GM19467 (cell line): ENCODE measurements around the gene NTRK1.
"Not testable (repeated sequence)": the region's sequence is repeated elsewhere in the genome, so short reads cannot be mapped to it uniquely, and the experiment has no call there.

Experiments
- ATAC-seq: cut with Tn5 transposase; IDR thresholded peaks from one replicate; pipeline ENCODE4 v1.9.1; 2021; ENCODE audit warnings: mild to moderate bottlenecking, moderate library complexity; ENCODE audit not compliant: unreplicated experiment

NTRK1 gene

DNA sequence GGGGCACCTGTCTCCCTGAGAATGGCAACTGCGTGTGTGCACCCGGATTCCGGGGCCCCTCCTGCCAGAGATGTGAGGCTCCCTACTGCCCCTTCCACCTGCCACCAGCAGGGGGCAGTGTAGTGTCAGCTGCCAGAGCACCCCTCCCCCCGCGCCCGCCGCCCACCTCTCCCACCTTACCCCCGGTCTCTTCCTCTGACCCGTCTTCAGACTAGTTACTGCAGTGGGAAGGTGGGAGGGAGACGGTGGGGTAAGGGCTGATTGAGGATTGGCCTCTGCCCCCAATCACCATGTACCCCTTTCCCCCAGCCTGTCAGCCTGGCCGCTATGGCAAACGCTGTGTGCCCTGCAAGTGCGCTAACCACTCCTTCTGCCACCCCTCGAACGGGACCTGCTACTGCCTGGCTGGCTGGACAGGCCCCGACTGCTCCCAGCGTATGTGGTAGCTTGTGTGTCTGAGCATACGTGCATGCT is 49.7 kb downstream of the NTRK1 start:
- ATAC-seq: no peak

DNA sequence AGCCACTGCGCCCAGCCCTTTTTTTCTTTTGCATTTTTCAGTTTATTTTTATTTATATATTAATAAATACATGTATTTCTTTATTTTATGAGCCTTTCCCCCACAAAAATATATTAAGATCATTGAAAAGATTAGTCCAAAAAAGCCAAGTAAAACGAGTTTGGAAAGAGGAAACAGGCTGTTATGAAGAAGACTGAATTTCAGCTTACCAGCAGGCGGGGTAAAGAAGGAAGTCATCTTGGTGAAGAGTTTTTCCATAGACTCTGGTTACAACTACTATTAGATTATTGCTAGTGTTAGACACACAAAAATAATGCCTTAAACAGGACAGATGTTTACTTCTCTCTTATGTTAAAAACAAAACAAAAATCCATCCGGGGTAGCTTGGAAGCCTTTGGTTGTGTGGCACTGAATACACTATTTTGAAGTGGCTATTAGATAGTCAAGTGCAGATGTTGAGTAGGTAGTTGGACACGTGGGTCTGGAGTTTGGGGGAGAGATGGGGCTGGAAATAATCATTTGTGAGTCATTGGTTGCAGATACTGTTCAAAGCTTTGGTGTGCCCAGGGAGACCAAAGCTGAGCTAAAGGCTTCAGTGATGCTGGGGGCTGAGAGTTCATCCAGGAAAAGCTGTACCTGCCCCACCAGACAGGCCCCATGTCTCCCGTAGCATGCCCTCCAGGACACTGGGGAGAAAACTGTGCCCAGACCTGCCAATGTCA is 51.1 kb downstream of the NTRK1 start:
- no peak for ATAC-seq

DNA sequence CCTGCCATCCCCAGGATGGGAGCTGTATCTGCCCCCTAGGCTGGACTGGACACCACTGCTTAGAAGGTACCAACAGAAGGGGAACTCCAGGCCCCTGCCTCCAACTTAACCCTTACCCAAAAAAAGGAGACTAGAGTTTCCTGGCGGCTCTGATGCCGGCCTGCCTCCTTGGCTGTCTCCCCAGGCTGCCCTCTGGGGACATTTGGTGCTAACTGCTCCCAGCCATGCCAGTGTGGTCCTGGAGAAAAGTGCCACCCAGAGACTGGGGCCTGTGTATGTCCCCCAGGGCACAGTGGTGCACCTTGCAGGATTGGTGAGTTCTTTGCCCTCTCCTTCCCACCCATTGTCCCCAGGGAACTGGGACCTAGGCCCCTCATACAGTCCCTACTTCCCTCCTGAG is 51.6 kb downstream of the NTRK1 start:
- ATAC-seq: no peak

DNA sequence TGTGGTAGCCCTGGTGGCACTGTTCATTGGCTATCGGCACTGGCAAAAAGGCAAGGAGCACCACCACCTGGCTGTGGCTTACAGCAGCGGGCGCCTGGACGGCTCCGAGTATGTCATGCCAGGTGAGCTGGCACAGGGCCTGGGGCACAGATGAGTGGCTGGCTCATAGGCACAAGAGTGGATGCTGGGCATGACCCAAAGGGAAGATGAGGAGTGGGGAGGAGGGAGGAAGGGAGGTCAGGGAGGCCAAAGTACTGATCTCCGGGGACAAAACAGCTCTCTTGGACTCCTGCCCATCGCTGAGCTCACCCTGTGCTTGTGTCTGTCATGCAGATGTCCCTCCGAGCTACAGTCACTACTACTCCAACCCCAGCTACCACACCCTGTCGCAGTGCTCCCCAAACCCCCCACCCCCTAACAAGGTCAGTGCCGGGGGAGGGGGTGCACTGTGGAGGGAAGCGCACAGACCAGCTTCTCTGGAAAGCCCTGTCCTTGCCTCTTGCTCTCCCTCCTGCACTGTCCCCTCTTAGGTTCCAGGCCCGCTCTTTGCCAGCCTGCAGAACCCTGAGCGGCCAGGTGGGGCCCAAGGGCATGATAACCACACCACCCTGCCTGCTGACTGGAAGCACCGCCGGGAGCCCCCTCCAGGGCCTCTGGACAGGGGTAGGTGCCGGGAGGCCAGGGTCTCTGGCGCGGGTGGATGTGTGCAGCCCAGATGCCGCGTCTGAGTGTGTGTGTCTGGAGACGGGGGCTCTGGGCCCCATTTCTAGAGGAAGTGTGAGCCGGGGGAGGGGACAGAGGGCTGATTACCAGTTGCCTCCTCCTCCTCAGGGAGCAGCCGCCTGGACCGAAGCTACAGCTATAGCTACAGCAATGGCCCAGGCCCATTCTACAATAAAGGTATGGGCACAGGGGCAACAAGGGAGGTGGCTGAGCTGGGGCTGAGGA is 52.5 kb downstream of the NTRK1 start:
- ATAC-seq: no peak

DNA sequence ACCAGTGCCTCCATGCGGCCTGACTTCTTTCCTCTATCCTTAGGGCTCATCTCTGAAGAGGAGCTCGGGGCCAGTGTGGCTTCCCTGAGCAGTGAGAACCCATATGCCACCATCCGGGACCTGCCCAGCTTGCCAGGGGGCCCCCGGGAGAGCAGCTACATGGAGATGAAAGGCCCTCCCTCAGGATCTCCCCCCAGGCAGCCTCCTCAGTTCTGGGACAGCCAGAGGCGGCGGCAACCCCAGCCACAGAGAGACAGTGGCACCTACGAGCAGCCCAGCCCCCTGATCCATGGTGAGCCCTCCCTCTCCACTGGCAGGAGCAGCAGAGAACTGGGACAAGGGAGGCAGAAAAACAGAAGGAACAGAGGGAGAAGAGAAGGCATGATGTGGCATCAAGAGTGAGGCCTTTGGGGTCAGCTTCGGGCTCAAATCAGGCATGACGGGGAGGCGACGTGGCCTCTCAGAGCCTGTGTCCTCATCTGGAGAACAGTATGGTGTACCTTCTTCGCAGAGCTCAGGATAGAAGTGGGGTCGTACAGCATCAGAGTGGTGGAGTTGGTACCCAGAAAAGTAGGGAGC is 53.2 kb downstream of the NTRK1 start:
- ATAC-seq: no peak

DNA sequence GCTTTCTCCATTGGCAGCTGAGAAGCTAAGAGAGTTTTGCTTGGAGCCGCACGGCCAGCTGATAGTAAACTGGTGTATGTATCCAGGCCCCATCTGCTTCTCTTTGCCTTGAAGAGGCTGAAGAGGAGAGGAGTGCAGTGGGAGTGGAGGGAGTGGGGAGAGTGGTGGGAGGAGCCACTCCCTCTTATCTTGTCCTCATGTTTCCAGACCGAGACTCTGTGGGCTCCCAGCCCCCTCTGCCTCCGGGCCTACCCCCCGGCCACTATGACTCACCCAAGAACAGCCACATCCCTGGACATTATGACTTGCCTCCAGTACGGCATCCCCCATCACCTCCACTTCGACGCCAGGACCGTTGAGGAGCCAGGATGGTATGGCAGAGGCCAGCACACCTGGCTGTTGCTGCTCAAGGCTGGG is 53.8 kb downstream of the NTRK1 start:
- no peak for ATAC-seq

DNA sequence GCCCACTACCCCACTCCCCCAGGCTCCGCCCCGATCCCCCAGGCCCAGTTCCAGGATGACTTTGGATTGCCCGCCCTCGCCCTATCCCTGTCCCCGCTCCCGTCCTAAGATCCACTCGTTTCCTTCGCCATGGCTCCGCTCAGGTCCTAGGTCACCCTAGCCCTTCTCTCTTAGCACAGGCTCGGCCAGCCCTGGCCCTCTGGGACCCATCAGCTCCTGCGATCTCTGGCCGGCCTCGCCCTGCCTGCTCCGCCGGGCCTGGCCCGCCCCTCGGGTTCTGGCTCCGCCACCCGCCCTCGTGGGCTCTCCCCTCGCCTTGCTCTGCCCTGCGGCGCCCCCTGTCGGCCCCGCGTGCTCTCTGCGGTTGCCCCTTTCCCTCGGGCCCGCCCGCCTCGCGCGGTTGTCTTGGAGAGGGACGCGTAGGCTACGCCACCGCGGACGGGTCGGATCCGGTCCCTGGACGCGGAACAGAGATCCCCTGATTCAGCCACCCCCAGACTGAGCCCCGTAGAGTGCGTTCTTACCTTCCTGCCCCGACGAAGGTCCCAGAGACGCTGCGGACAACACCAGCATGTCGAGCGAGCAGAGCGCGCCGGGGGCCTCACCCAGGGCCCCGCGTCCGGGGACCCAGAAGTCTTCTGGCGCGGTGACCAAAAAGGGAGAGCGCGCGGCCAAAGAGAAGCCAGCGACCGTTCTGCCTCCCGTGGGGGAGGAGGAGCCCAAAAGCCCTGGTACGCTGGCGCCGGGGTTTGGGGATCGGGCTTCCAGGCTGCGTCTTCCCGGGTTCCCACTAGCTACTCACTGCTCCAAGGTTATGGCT is 59.8 kb downstream of the NTRK1 start, which contains the start of gene LRRC71:
Gene LRRC71, plus strand, starts transcription at position 400 of the 820 bp plus-strand sequence. Its CDS starts 172 bp downstream, at position 572.
- no peak for ATAC-seq

DNA sequence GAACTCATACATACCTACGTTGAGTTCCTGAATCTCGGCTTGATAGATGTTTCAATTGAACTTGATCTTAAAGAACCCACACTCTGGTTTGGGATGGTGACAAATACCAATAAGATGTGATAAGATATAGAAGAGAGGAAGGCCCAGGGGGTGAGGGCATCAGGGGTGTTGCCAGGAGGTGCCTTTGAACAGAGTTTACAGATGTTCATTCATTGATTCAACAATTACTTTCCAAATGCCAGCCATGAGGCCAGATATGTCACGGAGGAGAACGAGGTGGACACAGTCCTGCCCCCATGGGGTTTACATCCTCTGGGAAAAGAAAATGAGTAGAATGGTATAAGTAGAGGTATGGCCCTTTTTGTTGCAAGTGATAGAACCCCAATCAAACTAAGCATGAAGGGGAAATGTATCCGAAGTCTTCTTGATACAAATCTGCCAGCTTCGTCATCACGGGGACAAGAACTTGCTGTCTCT is 60.4 kb downstream of the NTRK1 start:
- ATAC-seq: no peak

DNA sequence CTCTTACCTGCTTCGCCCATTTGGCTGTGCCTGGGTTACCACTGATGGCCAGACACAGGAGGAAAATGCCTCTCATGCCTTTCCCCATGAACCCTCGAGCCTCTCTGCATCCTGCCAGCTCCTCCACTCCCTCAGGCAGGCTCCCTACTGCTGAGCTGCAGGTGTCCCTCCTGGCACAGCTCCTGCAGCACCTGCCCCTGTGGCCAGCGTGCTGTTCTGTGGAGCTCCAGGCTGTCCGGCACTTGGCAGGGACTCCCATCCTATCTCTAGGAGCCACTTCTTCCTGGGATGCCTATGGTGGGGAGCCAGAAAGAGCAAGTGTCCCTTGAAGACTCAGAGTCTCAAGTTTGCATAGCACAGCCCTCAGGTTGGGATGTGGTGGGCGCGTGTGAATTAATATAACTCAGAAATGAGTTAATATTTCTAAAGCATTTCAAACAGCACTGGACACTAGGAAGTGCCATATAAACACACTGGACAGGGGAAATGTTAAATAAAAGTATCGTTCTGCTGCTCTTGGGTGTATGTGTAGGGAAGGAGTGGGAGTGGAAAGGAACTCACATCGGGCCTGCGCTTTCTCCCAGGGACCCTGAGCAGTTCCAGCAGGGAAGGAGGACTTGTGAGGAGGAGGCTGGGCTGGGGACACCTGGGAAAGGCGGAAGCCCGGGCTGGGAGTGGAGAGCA is 62.5 kb downstream of the NTRK1 start:
- ATAC-seq: no peak

DNA sequence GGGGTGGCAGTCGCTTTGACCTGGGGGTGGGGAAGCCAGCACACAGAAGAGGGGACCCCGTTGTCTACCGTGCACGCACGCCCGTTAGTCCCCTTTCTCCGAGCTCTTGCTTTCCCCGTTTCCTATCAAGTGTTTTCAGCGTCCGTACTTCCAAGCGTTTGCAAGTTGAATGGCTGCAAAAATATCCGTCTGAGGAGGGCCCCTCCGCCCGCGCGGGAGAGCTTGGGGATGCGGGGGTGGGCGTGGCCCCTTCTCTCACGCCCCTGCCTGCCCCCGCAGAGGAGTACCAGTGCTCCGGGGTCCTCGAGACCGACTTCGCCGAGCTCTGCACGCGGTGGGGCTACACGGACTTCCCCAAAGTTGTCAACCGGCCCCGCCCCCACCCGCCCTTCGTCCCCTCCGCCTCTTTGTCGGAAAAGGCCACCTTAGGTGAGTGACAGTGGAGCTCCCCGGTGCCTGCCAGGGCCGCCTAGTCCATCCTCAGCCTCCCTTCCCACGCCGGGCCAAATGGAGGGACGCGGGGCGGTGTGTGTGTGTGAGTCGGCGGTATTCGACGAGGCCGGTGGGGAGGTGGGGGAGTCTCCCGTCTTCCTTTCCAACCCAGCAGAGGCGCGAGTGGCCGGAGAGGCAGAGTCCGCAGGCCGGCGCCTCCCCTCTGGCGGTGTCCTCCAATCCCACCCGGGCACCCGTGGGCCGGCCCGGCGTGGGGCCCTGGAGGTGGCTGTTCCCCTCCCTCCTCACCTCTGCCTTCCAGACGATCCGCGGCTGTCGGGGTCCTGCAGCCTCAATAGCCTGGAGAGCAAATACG is 63.2 kb downstream of the NTRK1 start:
- no peak for ATAC-seq

DNA sequence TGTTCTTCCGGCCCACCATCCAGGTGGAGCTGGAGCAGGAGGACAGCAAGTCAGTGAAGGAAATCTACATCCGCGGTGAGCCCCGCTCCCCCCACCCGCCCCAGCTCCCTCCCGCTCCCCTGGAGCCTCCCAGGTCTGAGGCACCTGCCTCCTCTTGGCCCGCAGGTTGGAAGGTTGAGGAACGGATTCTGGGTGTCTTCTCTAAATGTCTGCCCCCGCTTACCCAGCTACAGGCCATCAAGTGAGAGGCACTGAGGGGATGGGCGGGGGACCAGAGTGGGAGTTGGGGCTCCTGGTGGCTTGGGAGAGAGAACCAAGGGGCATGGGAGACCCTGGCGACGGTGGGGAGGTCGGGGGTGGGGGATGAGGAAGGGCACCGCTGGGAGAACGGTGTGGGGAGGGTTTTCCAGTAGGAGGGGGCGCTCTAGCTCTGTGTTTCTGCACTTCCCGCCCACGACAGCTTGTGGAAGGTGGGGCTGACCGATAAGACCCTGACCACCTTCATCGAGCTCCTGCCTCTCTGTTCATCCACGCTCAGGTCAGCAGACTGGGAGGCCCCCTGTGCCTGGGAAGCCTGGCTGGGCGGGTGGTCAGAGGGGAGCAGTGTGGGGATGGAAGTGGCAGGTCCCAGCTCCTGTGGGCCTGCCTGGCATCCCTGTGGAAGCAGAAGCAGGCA is 64.0 kb downstream of the NTRK1 start:
- no peak for ATAC-seq

DNA sequence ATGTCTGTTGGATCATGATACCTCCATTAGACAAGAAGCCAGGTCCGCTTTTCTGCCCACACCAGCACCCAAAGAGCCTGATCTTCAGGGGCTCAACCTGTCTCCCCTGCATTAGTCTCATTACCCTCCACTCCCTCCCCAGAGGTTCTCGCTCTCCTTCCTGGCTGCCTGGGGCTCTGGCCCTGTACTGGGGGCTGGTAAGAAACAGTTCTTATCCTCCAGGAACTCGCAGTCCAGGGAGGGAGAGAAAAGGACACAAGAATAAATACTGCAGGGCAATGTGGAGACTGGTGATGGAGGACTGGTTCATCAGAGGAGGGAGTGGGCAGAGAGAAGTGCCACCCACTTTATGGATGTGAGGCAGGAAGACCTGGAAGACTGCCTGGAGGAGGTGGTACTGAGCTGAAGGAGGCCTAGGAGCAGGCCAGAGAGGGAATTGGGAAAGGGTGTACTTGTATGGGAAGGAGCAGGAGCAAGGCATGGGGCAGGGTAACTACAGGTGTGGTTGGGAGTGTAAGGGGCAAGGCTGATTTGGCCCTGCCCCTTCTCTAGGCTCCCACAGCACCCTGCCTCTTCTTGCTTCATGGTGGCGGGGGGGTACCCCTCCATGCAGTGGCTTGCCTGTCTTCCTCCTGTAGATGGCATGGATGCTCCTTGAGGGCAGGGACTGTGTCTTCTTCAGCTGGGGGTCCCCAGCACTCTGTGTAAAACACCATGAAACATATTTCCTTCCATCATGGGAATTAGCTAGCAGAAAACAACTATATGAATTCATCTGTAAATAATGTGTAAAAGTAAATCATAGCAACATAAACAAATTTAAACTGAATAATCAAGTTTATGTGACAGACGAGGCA is 64.7 kb downstream of the NTRK1 start:
- ATAC-seq: no peak

DNA sequence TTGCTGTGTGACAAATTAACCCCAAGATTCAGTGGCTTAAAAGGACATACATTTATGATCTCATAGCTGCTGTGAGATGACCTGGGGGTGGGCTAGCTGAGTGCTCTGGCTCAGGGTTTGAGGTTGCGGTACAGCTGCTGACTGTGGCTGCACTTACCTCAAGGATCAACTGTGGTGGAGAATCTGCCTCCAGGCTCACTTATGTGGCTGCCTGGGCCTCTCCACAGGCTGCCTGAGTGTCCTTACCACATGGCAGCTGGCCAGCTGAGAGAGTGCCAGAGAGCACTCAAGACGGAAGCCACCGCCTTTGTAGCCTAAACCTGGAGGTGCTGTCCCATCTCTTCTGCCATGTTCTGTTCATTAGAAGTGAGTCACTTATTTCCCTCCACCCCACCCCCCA is 65.5 kb downstream of the NTRK1 start:
- ATAC-seq: no peak

DNA sequence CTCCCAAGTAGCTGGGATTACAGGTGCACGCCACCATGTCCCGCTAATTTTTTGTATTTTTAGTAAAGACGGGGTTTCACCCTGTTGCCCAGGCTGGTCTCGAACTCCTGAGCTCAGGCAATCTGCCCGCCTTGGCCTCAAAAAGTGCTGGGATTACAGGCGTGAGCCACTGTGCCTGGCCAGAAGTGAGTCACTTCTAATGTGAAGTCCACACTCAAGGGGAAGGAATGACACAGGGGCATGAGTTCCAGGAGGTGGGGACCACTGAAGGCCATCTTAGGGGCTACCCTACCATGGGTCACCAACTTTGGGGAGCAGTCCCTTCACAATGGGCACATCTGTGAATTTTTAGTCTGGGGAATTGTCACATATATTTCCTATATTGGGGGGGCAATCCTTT is 66.0 kb downstream of the NTRK1 start:
- ATAC-seq: not testable (repeated sequence)

DNA sequence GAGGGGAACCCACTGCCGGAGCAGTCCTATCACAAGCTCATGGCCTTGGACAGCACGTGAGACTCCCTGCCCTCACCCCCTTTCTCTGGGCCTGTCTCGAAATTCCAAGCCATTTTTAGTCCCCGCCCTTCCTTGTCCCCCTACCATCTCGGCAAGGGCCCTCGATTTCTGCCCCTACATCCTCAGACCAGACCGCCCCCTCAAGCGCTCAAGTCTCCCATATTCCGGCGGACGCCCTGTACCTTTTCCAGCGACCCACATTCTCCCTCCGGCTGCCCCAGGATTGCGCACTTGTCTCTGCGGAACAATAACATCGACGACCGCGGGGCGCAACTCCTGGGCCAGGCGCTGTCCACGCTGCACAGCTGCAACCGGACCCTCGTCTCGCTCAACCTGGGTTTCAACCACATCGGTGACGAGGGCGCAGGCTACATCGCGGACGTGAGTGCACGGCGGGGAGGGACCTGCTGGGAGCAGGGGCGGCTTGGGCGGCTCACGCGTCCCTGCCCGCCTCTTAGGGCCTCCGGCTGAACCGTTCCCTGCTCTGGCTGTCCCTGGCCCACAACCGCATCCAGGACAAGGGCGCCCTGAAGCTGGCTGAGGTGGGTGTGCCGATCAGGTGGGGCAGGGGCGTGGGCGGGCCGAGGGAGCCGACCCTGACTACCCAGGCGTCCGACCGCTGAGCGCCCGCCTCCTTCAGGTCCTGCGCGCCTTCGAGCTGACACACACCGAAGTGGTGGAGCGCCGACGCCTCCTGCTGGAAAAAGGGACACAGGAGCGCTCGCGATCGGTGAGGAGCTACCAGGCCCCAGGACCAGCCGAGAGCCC is 66.8 kb downstream of the NTRK1 start:
- no peak for ATAC-seq

DNA sequence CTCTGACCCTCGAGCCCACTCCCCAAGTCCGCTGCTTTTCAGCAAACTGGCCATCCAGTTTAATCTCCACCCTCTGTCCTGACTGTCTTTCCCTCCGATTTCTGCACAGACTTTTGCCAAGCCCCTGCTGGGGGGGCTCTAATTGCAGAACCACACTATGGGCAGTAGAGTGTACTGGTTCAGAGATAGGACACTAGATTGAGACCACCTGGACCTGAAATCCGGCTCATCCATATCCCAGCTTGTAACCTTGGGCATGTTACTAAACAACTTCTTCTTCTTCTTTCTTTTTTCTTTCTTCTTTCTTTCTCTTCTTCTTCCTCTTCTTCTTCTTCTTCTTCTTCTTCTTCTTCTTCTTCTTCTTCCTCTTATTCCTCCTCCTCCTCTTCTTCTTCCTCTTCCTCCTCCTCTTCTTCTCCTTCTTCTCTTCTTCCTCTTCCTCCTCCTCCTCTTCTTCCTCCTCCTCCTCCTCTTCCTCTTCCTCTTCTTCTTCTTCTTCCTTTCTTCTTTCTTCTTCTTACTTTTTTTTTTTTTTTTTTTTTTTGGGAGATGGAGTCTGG is 67.5 kb downstream of the NTRK1 start:
- ATAC-seq: no peak
